Endothelial cell of umbilical vein (primary cell): Measurements from ENCODE around the gene MARCHF9. TPM values are rescaled to one million over a fixed set of nuclear protein-coding genes. Genes with fewer than 3 reads are reported as not detected.

Experiments
- BruUV-seq: library from RNA; stranded (reverse); fragments of 400-500 nt; replicated peaks from 2 replicates; lab custom pipeline; 2021; lab: Mats Ljungman, UMichigan
- CTCF ChIA-PET: fragments of 300-600, 350-600 bp; sonication (Branson Sonifier 250); formaldehyde crosslinking; loops from one replicate; lab custom pipeline; 2021; ENCODE audit warnings: antibody characterized with exemption, inconsistent platforms; lab: Charles Lee
- POLR2A ChIA-PET: fragments of 300-600, 350-600 bp; sonication (Branson Sonifier 250); formaldehyde crosslinking; loops from one replicate; lab custom pipeline; 2021; ENCODE audit warnings: antibody characterized with exemption, inconsistent platforms; lab: Charles Lee
- DNase-seq: peaks from one replicate; pipeline ENCODE4 v3.0.0-alpha.2; 2011; ENCODE audit warnings: low read depth, low spot score
- FAIRE-seq: peaks from 2 replicates; lab custom pipeline; 2011; peaks lifted over from hg19 to GRCh38; lab: Jason Lieb, UNC
- H2AFZ ChIP-seq: 2 replicates; pipeline ENCODE4 v1.6.0; 2012; ENCODE audit warnings: low read depth, low read length, control low read depth, inconsistent platforms
- H3K27ac ChIP-seq: 2 replicates; pipeline ENCODE4 v1.5.1; 2011; ENCODE audit warnings: low read depth, mild to moderate bottlenecking, control low read depth, low read length, moderate library complexity; ENCODE audit not compliant: insufficient read depth
- H3K27me3 ChIP-seq, 2 experiments: 2 replicates each; pipeline versions ENCODE4 v1.6.0 to v1.6.1; 2011; ENCODE audit warnings: low read length in 2 of 2, mixed read lengths in 1 of 2; ENCODE audit not compliant: control insufficient read depth in 2 of 2, insufficient read depth in 2 of 2
- H3K36me3 ChIP-seq, 2 experiments: 2 replicates in 1 of 2; 3 replicates in 1 of 2; pipeline ENCODE4 v1.5.1; 2011; ENCODE audit warnings: low read length in 2 of 2, mild to moderate bottlenecking in 1 of 2, moderate library complexity in 1 of 2; ENCODE audit not compliant: control insufficient read depth in 2 of 2, insufficient read depth in 2 of 2; ENCODE audit errors: extremely low read depth in 1 of 2
- H3K4me1 ChIP-seq: 3 replicates; pipeline ENCODE4 v1.5.1; 2011; ENCODE audit warnings: mild to moderate bottlenecking, low read length; ENCODE audit not compliant: control insufficient read depth, insufficient read depth; ENCODE audit errors: extremely low read depth
- H3K4me2 ChIP-seq: 2 replicates; pipeline ENCODE4 v1.6.1; 2011; ENCODE audit warnings: low read length, control low read depth, mixed read lengths; ENCODE audit not compliant: insufficient read depth
- H3K4me3 ChIP-seq, 3 experiments: fragments of 200-600 bp in 1 of 3; sonication (generic), shearing (Covaris generic) in 1 of 3; replicated peaks in 1 of 3; 2 replicates each; pipeline ENCODE4 v1.5.1; 2011 to 2016; ENCODE audit warnings: control low read depth in 3 of 3, low read length in 3 of 3, mild to moderate bottlenecking in 2 of 3, inconsistent platforms in 1 of 3, low read depth in 1 of 3, moderate library complexity in 1 of 3; ENCODE audit not compliant: insufficient read depth in 1 of 3
- H3K79me2 ChIP-seq: 2 replicates; pipeline ENCODE4 v1.6.0; 2012; ENCODE audit warnings: low read length, inconsistent platforms; ENCODE audit not compliant: control insufficient read depth, insufficient read depth
- H3K9ac ChIP-seq: replicated peaks from 2 replicates; pipeline ENCODE3; 2011; ENCODE audit warnings: low read length, control low read depth; ENCODE audit not compliant: insufficient read depth; ENCODE audit errors: extremely low read depth
- H3K9me1 ChIP-seq: replicated peaks from 3 replicates; pipeline ENCODE4 v1.6.0; 2011; ENCODE audit warnings: mild to moderate bottlenecking, low read length; ENCODE audit not compliant: control insufficient read depth, insufficient read depth; ENCODE audit errors: extremely low read depth
- H3K9me3 ChIP-seq: replicated peaks from 2 replicates; pipeline ENCODE4 v1.5.1; 2012; ENCODE audit warnings: low read length, inconsistent platforms; ENCODE audit not compliant: control insufficient read depth, insufficient read depth
- H4K20me1 ChIP-seq: replicated peaks from 2 replicates; pipeline ENCODE3; 2011; ENCODE audit warnings: mild to moderate bottlenecking, low read length; ENCODE audit not compliant: control insufficient read depth, insufficient read depth; ENCODE audit errors: extremely low read depth
- EZH2 ChIP-seq: IDR thresholded peaks from 2 replicates; pipeline ENCODE4 v1.6.1; 2012; ENCODE audit warnings: borderline replicate concordance, low read depth, mild to moderate bottlenecking, moderate library complexity, low read length, inconsistent platforms; ENCODE audit not compliant: severe bottlenecking
- FOS ChIP-seq: IDR thresholded peaks from 2 replicates; pipeline ENCODE4 v1.6.1; 2011; ENCODE audit warnings: mild to moderate bottlenecking, low read length, moderate library complexity, borderline replicate concordance; ENCODE audit not compliant: insufficient read depth
- GATA2 ChIP-seq: IDR thresholded peaks from 2 replicates; pipeline ENCODE4 v1.7.0; 2011; ENCODE audit warnings: low read depth, mild to moderate bottlenecking, moderate library complexity, mixed read lengths, low read length; ENCODE audit not compliant: insufficient read length, insufficient read depth
- JUN ChIP-seq: IDR thresholded peaks from 2 replicates; pipeline ENCODE4 v1.6.1; 2011; ENCODE audit warnings: borderline replicate concordance, low read depth; ENCODE audit not compliant: insufficient read length, insufficient read depth
- MAX ChIP-seq: IDR thresholded peaks from 2 replicates; pipeline ENCODE4 v1.6.1; 2011; ENCODE audit not compliant: insufficient read depth, insufficient read length
- MYC ChIP-seq: IDR thresholded peaks from one replicate; pipeline ENCODE4 v1.6.1; 2011; ENCODE audit warnings: mild to moderate bottlenecking, low read depth, low read length
- dilution Hi-C: fragments of 300-500 bp; cut with MboI; formaldehyde crosslinking; loops from one replicate; pipeline ENCODE4 v1.15.0; 2019; ENCODE audit warnings: low sequenced_read_pairs; ENCODE audit not compliant: extremely low pct_ligation_motif_present
- intact Hi-C: fragments of 100-400 bp; cut with micrococcal nuclease; formaldehyde crosslinking; loops from one replicate; pipeline ENCODE4 v1.10.0; 2022
- polyA plus RNA-seq, 4 experiments: library from polyadenylated mRNA; depleted of rRNA in 3 of 4; stranded (reverse) in 3 of 4; unstranded in 1 of 4; fragments of >200 nt; gene quantifications; 2 replicates each; pipeline versions ENCODE4 v1.2.1 to v1.2.3, GENCODE V29; 2011 to 2012; ENCODE audit warnings: missing spikeins in 1 of 4
- total RNA-seq: library from RNA; stranded (reverse); gene quantifications from 2 replicates; pipeline ENCODE4 v1.2.3, GENCODE V29; 2021

MARCHF9 gene
- total and polyA plus RNA-seq, 2 donors (not counting 3 experiments of a cell fraction or from before 2014, with no cell fraction given): 4.6 to 4.8 TPM

- no peak overlapping the region for H3K27ac ChIP-seq
- intact Hi-C loops (no loop called here), dilution Hi-C loops (no loop called here)
- H3K9me1 ChIP-seq: no peaks in the 10 kb centered on the region
- no peak for DNase-seq
- peaks cover 35 to 37% of the 10 kb centered on the region in 2 experiments for H3K27me3 ChIP-seq
- no peaks in the 10 kb centered on the region for H3K9me3 ChIP-seq
- peak overlapping the region; percentile 60 for H3K4me2 ChIP-seq
- no peak overlapping the region for H2AFZ ChIP-seq
- POLR2A ChIA-PET: no interaction called here
- peaks cover 18% of the 10 kb centered on the region for H3K4me1 ChIP-seq
- no peak for TF ChIP-seq GATA2
- peak; percentile 94 for TF ChIP-seq EZH2
- TF ChIP-seq MYC: no peak
- TF ChIP-seq FOS: no peak
- H3K36me3 ChIP-seq: peaks cover 0 to 2% of the 10 kb centered on the region in 2 experiments
- H3K9ac ChIP-seq: no peak overlapping the region
- CTCF ChIA-PET: interaction anchor here (0.9 to 4.6 kb wide), 6 partner anchors 10 to 140 kb away, joined by 3 to 48 read pairs (median 4); partner anchors contain the start of genes MARCHF9 and TSFM
- BruUV-seq: no TSS peak
- FAIRE-seq: no peak
- H4K20me1 ChIP-seq: no peaks in the 10 kb centered on the region
- no peak overlapping the region for H3K4me3 ChIP-seq
- H3K79me2 ChIP-seq: no peaks in the 10 kb centered on the region
These were observed 11.0 kb downstream of the MARCHF9 start for GRCh38 chr12:57765698-57766463.

GRCh38 chr12:57766464-57767304, 11.8 kb downstream of the MARCHF9 start, which contains the start of gene CYP27B1:
TSS of gene CYP27B1 (minus strand) at chr12:57767078. CDS start at chr12:57767041, 37 bp downstream.
- ChIA-PET POLR2A (no interaction called here), CTCF (interaction anchor here (0.9 to 4.6 kb wide), 6 partner anchors 11 to 139 kb away, joined by 3 to 48 read pairs (median 4); partner anchors contain the start of genes MARCHF9 and TSFM)
- H2AFZ ChIP-seq: no peak within 1 kb of the TSS
- FAIRE-seq (no peak), DNase-seq (no peak)
- H3K9ac ChIP-seq: no peak within 1 kb of the TSS
- no peaks in the 10 kb centered on the region for H3K9me3 ChIP-seq
- dilution Hi-C loops: no loop called here
- no peaks in the 10 kb centered on the region for H3K9me1 ChIP-seq
- peak within 1 kb of the TSS; percentile 5 for H3K4me2 ChIP-seq
- H3K79me2 ChIP-seq: peaks cover 2% of the 10 kb centered on the region
- BruUV-seq: no TSS peak
- peaks cover 0 to 2% of the 10 kb centered on the region in 2 experiments for H3K36me3 ChIP-seq
- TF ChIP-seq FOS: no peak
- no peak for TF ChIP-seq MAX
- TF ChIP-seq GATA2: peak; percentile 61
- TF ChIP-seq JUN: no peak
- TF ChIP-seq MYC: no peak
- peaks cover 25% of the 10 kb centered on the region for H3K4me1 ChIP-seq
- H3K27ac ChIP-seq: no peak within 1 kb of the TSS
- H4K20me1 ChIP-seq: no peaks in the 10 kb centered on the region
- no peak within 1 kb of the TSS for H3K4me3 ChIP-seq
- H3K27me3 ChIP-seq: peaks cover 33 to 35% of the 10 kb centered on the region in 2 experiments
- intact Hi-C loops: no loop called here
